H1 (cell line): Measurements from ENCODE around the gene SYPL1. TPM values are rescaled to one million over a fixed set of nuclear protein-coding genes. Genes with fewer than 3 reads are reported as not detected.

ENCODE experiments used
- CTCF ChIA-PET: fragments of 300-600 bp; sonication (Branson Sonifier 250); formaldehyde crosslinking; loops from one replicate; lab custom pipeline; 2021; ENCODE audit not compliant: partially characterized antibody; lab: Charles Lee
- POLR2A ChIA-PET: fragments of 300-600 bp; sonication (Branson Sonifier 250); formaldehyde crosslinking; loops from one replicate; lab custom pipeline; 2021; ENCODE audit warnings: inconsistent platforms; ENCODE audit not compliant: partially characterized antibody; lab: Charles Lee
- DNase-seq, 2 experiments: peaks; one replicate each; pipeline versions ENCODE4 v3.0.0 to v3.0.0-alpha.2; 2010 to 2022; ENCODE audit warnings: low spot score in 2 of 2, low read depth in 1 of 2, mixed read lengths in 1 of 2
- FAIRE-seq: peaks from 2 replicates; lab custom pipeline; 2011; peaks lifted over from hg19 to GRCh38; lab: Jason Lieb, UNC
- H2AFZ ChIP-seq: 2 replicates; pipeline ENCODE4 v1.8.1; 2012; ENCODE audit warnings: low read length, inconsistent platforms
- H2AK5ac ChIP-seq: 2 replicates; pipeline ENCODE4 v1.6.1; 2013; ENCODE audit warnings: low read depth, low read length
- H2BK120ac ChIP-seq: replicated peaks from 2 replicates; pipeline ENCODE3; 2013; ENCODE audit warnings: low read depth, low read length, inconsistent platforms
- H2BK12ac ChIP-seq: 2 replicates; pipeline ENCODE4 v1.6.1; 2013; ENCODE audit warnings: low read depth, low read length
- H2BK15ac ChIP-seq: 2 replicates; pipeline ENCODE4 v1.6.1; 2013; ENCODE audit warnings: low read length
- H2BK20ac ChIP-seq: 2 replicates; pipeline ENCODE4 v1.6.1; 2013; ENCODE audit warnings: low read length
- H2BK5ac ChIP-seq: 2 replicates; pipeline ENCODE4 v1.6.1; 2013; ENCODE audit warnings: low read depth, low read length
- H3K14ac ChIP-seq: 2 replicates; pipeline ENCODE4 v1.6.1; 2013; ENCODE audit warnings: inconsistent platforms; ENCODE audit not compliant: insufficient read length
- H3K18ac ChIP-seq: 2 replicates; pipeline ENCODE4 v1.6.1; 2013; ENCODE audit warnings: low read length; ENCODE audit errors: extremely low read depth
- H3K23ac ChIP-seq: 2 replicates; pipeline ENCODE4 v1.6.1; 2013; ENCODE audit warnings: inconsistent platforms; ENCODE audit not compliant: insufficient read length
- H3K23me2 ChIP-seq: 2 replicates; pipeline ENCODE4 v1.6.1; 2013; ENCODE audit warnings: low read depth, low read length
- H3K27ac ChIP-seq: 2 replicates; pipeline ENCODE4 v1.6.1; 2011; ENCODE audit warnings: low read depth, low read length, inconsistent platforms
- H3K27me3 ChIP-seq, 4 experiments: replicated peaks in 1 of 4; 1 replicate in 1 of 4; 2 replicates in 3 of 4; pipeline versions ENCODE4 v1.6.1 to v1.8.1; 2011 to 2013; ENCODE audit warnings: low read length in 3 of 4, mild to moderate bottlenecking in 3 of 4, inconsistent platforms in 2 of 4, mixed read lengths in 2 of 4, moderate library complexity in 1 of 4; ENCODE audit not compliant: control insufficient read depth in 3 of 4, insufficient read depth in 3 of 4; ENCODE audit errors: extremely low read depth in 1 of 4
- H3K36me3 ChIP-seq, 4 experiments: 2 replicates each; pipeline versions ENCODE4 v1.6.1 to v1.8.1; 2011 to 2013; ENCODE audit warnings: mild to moderate bottlenecking in 4 of 4, low read length in 3 of 4, moderate library complexity in 2 of 4, control low read depth in 1 of 4, inconsistent platforms in 1 of 4; ENCODE audit not compliant: insufficient read depth in 4 of 4, control insufficient read depth in 2 of 4
- H3K4ac ChIP-seq: replicated peaks from 2 replicates; pipeline ENCODE3; 2013; ENCODE audit warnings: low read length, low read depth, mixed read lengths, inconsistent platforms; ENCODE audit not compliant: insufficient read length
- H3K4me1 ChIP-seq, 4 experiments: replicated peaks in 1 of 4; 1 replicate in 1 of 4; 2 replicates in 3 of 4; pipeline versions ENCODE4 v1.6.1 to v1.8.1; 2011 to 2013; ENCODE audit warnings: low read length in 3 of 4, inconsistent platforms in 2 of 4, mixed read lengths in 1 of 4; ENCODE audit not compliant: insufficient read depth in 4 of 4, control insufficient read depth in 3 of 4
- H3K4me2 ChIP-seq, 2 experiments: 2 replicates each; pipeline versions ENCODE4 v1.6.1 to v1.8.1; 2011 to 2013; ENCODE audit warnings: low read depth in 2 of 2, low read length in 2 of 2, control low read depth in 1 of 2, inconsistent platforms in 1 of 2, mild to moderate bottlenecking in 1 of 2; ENCODE audit not compliant: insufficient read depth in 1 of 2
- H3K4me3 ChIP-seq, 4 experiments: fragments of 200-600, 300-600 bp in 1 of 4; sonication (generic), shearing (Covaris generic), sonication (Bioruptor Twin) in 1 of 4; 2 replicates each; pipeline versions ENCODE4 v1.5.1 to v1.8.1; 2011 to 2016; ENCODE audit warnings: low read length in 4 of 4, low read depth in 3 of 4, control low read depth in 2 of 4, inconsistent platforms in 2 of 4, mild to moderate bottlenecking in 2 of 4, mixed read lengths in 1 of 4, moderate library complexity in 1 of 4; ENCODE audit not compliant: insufficient read depth in 2 of 4; ENCODE audit errors: extremely low read depth in 1 of 4
- H3K56ac ChIP-seq: replicated peaks from 2 replicates; pipeline ENCODE3; 2013; ENCODE audit warnings: low read depth, mild to moderate bottlenecking, mixed read lengths, low read length, inconsistent platforms; ENCODE audit not compliant: insufficient read length
- H3K79me1 ChIP-seq: 2 replicates; pipeline ENCODE4 v1.6.1; 2013; ENCODE audit warnings: low read depth, low read length, control low read depth
- H3K79me2 ChIP-seq, 2 experiments: 2 replicates each; pipeline versions ENCODE4 v1.6.1 to v1.8.1; 2012 to 2013; ENCODE audit warnings: low read length in 2 of 2, mild to moderate bottlenecking in 2 of 2, inconsistent platforms in 1 of 2; ENCODE audit not compliant: insufficient read depth in 2 of 2, control insufficient read depth in 1 of 2
- H3K9ac ChIP-seq, 4 experiments: replicated peaks in 1 of 4; 1 replicate in 1 of 4; 2 replicates in 3 of 4; pipeline versions ENCODE4 v1.6.1 to v1.8.1; 2011 to 2013; ENCODE audit warnings: low read depth in 3 of 4, low read length in 3 of 4, control low read depth in 2 of 4, mild to moderate bottlenecking in 2 of 4, moderate library complexity in 2 of 4, inconsistent platforms in 1 of 4; ENCODE audit errors: extremely low read depth in 1 of 4
- H3K9me3 ChIP-seq, 2 experiments: 2 replicates each; pipeline versions ENCODE4 v1.6.1 to v1.8.1; 2012 to 2013; ENCODE audit warnings: mild to moderate bottlenecking in 2 of 2, moderate library complexity in 2 of 2, control low read depth in 1 of 2, inconsistent platforms in 1 of 2, low read depth in 1 of 2, low read length in 1 of 2, mixed read lengths in 1 of 2; ENCODE audit not compliant: insufficient read depth in 2 of 2
- H4K20me1 ChIP-seq, 2 experiments: replicated peaks in 1 of 2; 2 replicates each; pipeline versions ENCODE3 to v1.8.1; 2011 to 2013; ENCODE audit warnings: inconsistent platforms in 2 of 2, low read length in 2 of 2, mild to moderate bottlenecking in 1 of 2; ENCODE audit not compliant: insufficient read depth in 2 of 2, control insufficient read depth in 1 of 2
- H4K5ac ChIP-seq: 2 replicates; pipeline ENCODE4 v1.6.1; 2013; ENCODE audit warnings: low read length, low read depth, mixed read lengths, inconsistent platforms; ENCODE audit not compliant: insufficient read length
- H4K8ac ChIP-seq: 2 replicates; pipeline ENCODE4 v1.8.0; 2013; ENCODE audit warnings: mild to moderate bottlenecking, moderate library complexity, low read length, inconsistent platforms; ENCODE audit not compliant: insufficient read depth; ENCODE audit errors: extremely low read depth
- H4K91ac ChIP-seq: replicated peaks from 2 replicates; pipeline ENCODE3; 2013; ENCODE audit warnings: low read length, mixed read lengths, inconsistent platforms; ENCODE audit not compliant: insufficient read length
- CHD2 ChIP-seq: IDR thresholded peaks from 2 replicates; pipeline ENCODE4 v1.6.1; 2012; ENCODE audit warnings: low read length, improper control_type of control experiment
- GABPA ChIP-seq: IDR thresholded peaks from 2 replicates; pipeline ENCODE4 v1.6.1; 2011; ENCODE audit warnings: mild to moderate bottlenecking, low read length, moderate library complexity, borderline replicate concordance; ENCODE audit not compliant: insufficient read depth
- MAFK ChIP-seq: IDR thresholded peaks from 2 replicates; pipeline ENCODE4 v1.6.1; 2012; ENCODE audit warnings: low read depth, mild to moderate bottlenecking, improper control_type of control experiment, low read length
- SP4 ChIP-seq: IDR thresholded peaks from 2 replicates; pipeline ENCODE4 v1.6.1; 2012; ENCODE audit warnings: low read length, inconsistent platforms
- TAF1 ChIP-seq: IDR thresholded peaks from 2 replicates; pipeline ENCODE4 v1.6.1; 2011; ENCODE audit warnings: mild to moderate bottlenecking, low read depth, low read length
- TCF12 ChIP-seq: IDR thresholded peaks from 2 replicates; pipeline ENCODE4 v1.6.1; 2011; ENCODE audit warnings: low read depth, mild to moderate bottlenecking, low read length
- WGBS, 2 experiments: shearing (Covaris generic) in 1 of 2; methylation state at CpG; one replicate each; pipeline versions ENCODE4 v1.1.6 to v1.1.7; 2013 to 2015; ENCODE audit warnings: low lambda C conversion rate in 2 of 2, mixed read lengths in 2 of 2, inconsistent platforms in 1 of 2, low coverage in 1 of 2, missing lambda C conversion rate in 1 of 2; ENCODE audit not compliant: insufficient replicate concordance in 2 of 2, insufficient coverage in 1 of 2, insufficient read length in 1 of 2; ENCODE audit errors: extremely low coverage in 1 of 2, missing lambda C conversion rate in 1 of 2; 5-methylcytosine and 5-hydroxymethylcytosine counted together
- polyA plus RNA-seq, 7 experiments: library from polyadenylated mRNA; depleted of rRNA in 3 of 7; stranded (reverse) in 5 of 7; unstranded in 2 of 7; fragments of >200 nt in 5 of 7; fragments of 200-250 nt in 2 of 7; gene quantifications; 1 replicate in 5 of 7; 2 replicates in 1 of 7; 4 replicates in 1 of 7; pipeline versions ENCODE4 v1.2.1 to v1.2.3, GENCODE V29; 2011 to 2013; ENCODE audit warnings: missing spikeins in 2 of 7, mixed read lengths in 2 of 7
- total RNA-seq: library from RNA; stranded (reverse); fragmentation: NEBNext Ultra II Directional; extraction: Animal tissue kit (Norgen Biotek cat#: 25700); gene quantifications from 2 replicates; pipeline ENCODE4 v1.2.1, GENCODE V29; 2021

SYPL1 gene
- total and polyA plus RNA-seq, 2 of the 8 experiments (the other 6 are each of a cell fraction or from before 2014, with no cell fraction given): 44.9 to 57.7 TPM

GRCh38 chr7:106116161-106116704 lies 4.1 kb upstream of the SYPL1 start:
- H3K4me1 ChIP-seq: peaks cover 0 to 12% (median 5%) of the 10 kb centered on the region in 4 experiments; a peak in 3 of 7 replicates
- no peak overlapping the region for H3K14ac ChIP-seq
- no peak overlapping the region for H2BK15ac ChIP-seq
- no peaks in the 10 kb centered on the region for H3K27me3 ChIP-seq
- H3K9me3 ChIP-seq: no peaks in the 10 kb centered on the region
- no peak overlapping the region for H3K18ac ChIP-seq
- H3K27ac ChIP-seq: no peak overlapping the region
- no peak for DNase-seq
- no peak overlapping the region for H3K56ac ChIP-seq
- H3K79me2 ChIP-seq: peaks cover 0 to 3% of the 10 kb centered on the region in 2 experiments; a peak in 2 of 4 replicates
- H3K9ac ChIP-seq: no peak overlapping the region
- H2BK120ac ChIP-seq: no peak overlapping the region
- H3K79me1 ChIP-seq: no peaks in the 10 kb centered on the region
- no peak overlapping the region for H3K4me2 ChIP-seq
- H3K36me3 ChIP-seq: no peaks in the 10 kb centered on the region
- H4K20me1 ChIP-seq: no peaks in the 10 kb centered on the region
- FAIRE-seq: no peak
- no peak overlapping the region for H3K4ac ChIP-seq
- POLR2A ChIA-PET: interaction anchor here (1.6 kb wide), 1 partner anchor 16 kb away, joined by 4 read pairs; no protein-coding TSS in a partner anchor
- no peak overlapping the region for H4K5ac ChIP-seq
- H2AFZ ChIP-seq: no peak overlapping the region
- no peak overlapping the region for H2BK5ac ChIP-seq
- H3K4me3 ChIP-seq: no peak overlapping the region
- peaks cover 3% of the 10 kb centered on the region; the same call in 1 of the 2 replicates for H3K23me2 ChIP-seq
- no peak overlapping the region for H4K8ac ChIP-seq
- no peak overlapping the region for H3K23ac ChIP-seq
- CTCF ChIA-PET: interaction anchor here (0.5 to 1.6 kb wide), 5 partner anchors 24 to 745 kb away, joined by 3 to 8 read pairs (median 3); no protein-coding TSS in a partner anchor
- 76% methylated on average over 6 of the region's 6 CpGs; no CpG with 5 or more reads in 1 of the 2 experiments for WGBS, 2 experiments
- no peak overlapping the region for H2AK5ac ChIP-seq
- H2BK12ac ChIP-seq: no peak overlapping the region
- no peak overlapping the region for H2BK20ac ChIP-seq
- no peak overlapping the region for H4K91ac ChIP-seq
- TF ChIP-seq GABPA (no peak), SP4 (no peak), CHD2 (no peak), TAF1 (no peak), MAFK (no peak), TCF12 (no peak)
